ENCODE results near the gene CADM2. TPM values are rescaled to one million over a fixed set of nuclear protein-coding genes. Genes with fewer than 3 reads are reported as not detected.

CADM2 gene
- total and polyA plus RNA-seq, 12 donors = 0.12 to 3.0 (median 0.62) TPM

DNA sequence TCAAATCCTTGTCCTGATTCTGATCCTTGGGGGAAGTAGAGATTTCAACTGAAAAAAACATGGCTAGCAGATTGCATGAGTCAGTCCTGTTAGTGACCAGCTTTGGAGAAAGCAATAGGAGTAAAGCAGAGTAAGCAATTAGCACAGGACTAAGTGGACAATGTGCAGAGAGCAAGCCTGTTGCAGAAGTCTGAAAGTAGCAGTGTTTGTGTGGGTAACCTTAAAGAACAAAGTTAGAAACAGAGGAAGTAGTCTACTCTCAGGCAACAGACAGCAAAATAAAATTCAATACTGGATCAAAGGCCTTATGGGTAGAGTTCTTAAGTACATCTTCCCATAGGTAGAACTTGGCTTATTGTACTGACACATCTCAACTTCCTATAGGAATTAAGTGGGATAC lies 916.8 kb downstream of the CADM2 start:
- no peaks in the 10 kb centered on the region for H3K27me3 ChIP-seq
- peaks cover 0 to under 1% (median 0%) of the 10 kb centered on the region in 11 donors for H3K9me3 ChIP-seq
- H3K36me3 ChIP-seq = no peaks in the 10 kb centered on the region
- H3K27ac ChIP-seq = no peak overlapping the region
- no peak for ATAC-seq
- no peak overlapping the region for H3K4me3 ChIP-seq
- no peak for DNase-seq
- no peak for TF ChIP-seq CTCF (IDR thresholded peaks at IDR 0.05)
- intact Hi-C loops (cut with DNase I) = no loop called here
- H3K4me1 ChIP-seq = no peaks in the 10 kb centered on the region

GRCh38 chr3:85877631-85878030 lies 918.8 kb downstream of the CADM2 start:
- H3K4me1 ChIP-seq = no peaks in the 10 kb centered on the region
- no peak for ATAC-seq
- intact Hi-C loops (cut with DNase I) = no loop called here

GRCh38 chr3:85881833-85882393 lies 923.1 kb downstream of the CADM2 start:
- intact Hi-C loops (cut with DNase I) = no loop called here
- Histone ChIP-seq H3K4me1 (no peaks in the 10 kb centered on the region), H3K27me3 (no peaks in the 10 kb centered on the region), H3K9me3 (peaks cover 0 to 10% (median 0%) of the 10 kb centered on the region in 11 donors), H3K4me3 (no peak overlapping the region), H3K36me3 (no peaks in the 10 kb centered on the region), H3K27ac (no peak overlapping the region)
- ATAC-seq (no peak), DNase-seq (no peak)
- TF ChIP-seq CTCF (IDR thresholded peaks at IDR 0.05) = no peak
- WGBS, 2 donors = 81 to 87% methylated on average over 6 of the region's 6 CpGs

More at GRCh38 chr3:85877631-85878030, 918.8 kb downstream of the CADM2 start:
- H3K9me3 ChIP-seq = peaks cover 0 to 10% (median 0%) of the 10 kb centered on the region in 11 donors
- H3K27ac ChIP-seq = no peak overlapping the region
- TF ChIP-seq CTCF (IDR thresholded peaks at IDR 0.05) = no peak
- no peaks in the 10 kb centered on the region for H3K36me3 ChIP-seq
- H3K27me3 ChIP-seq = no peaks in the 10 kb centered on the region
- no peak overlapping the region for H3K4me3 ChIP-seq
- no peak for DNase-seq

DNA sequence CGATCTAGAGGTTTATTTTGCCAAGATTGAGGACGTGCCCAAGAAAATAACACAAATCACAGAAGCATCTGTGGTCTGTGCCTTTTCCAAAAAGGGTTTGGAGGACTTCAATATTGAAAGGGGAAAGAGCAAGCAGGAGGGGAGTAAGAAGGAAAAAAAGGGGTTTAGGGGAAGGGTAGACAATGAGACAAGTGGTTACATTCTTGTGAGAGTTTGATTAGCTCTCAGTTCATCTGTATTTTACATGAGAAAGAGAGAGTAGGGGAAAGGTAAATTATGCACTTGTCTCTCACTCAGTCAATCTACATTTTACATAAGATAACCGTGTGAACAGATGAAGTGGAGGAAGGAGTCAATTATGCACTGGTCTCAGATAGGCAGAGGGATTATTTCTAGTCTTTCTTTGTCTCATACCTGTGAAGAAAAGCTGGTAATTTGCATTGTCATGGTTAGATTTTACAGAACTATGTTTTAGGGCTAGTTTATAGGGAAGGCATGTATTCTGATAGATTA lies 931.3 kb downstream of the CADM2 start:
- H3K9me3 ChIP-seq = peaks cover 0 to 7% (median 0%) of the 10 kb centered on the region in 11 donors
- no peaks in the 10 kb centered on the region for H3K4me1 ChIP-seq
- DNase-seq (no peak), ATAC-seq (no peak)
- no peaks in the 10 kb centered on the region for H3K36me3 ChIP-seq
- TF ChIP-seq CTCF (IDR thresholded peaks at IDR 0.05) = no peak
- no peak overlapping the region for H3K27ac ChIP-seq
- 48 to 50% methylated on average over 3 of the region's 3 CpGs for WGBS, 2 donors
- H3K4me3 ChIP-seq = no peak overlapping the region
- intact Hi-C loops (cut with DNase I) = loop anchor here in 1 of 10 donors (10.0 kb wide), 1 partner anchor 55 kb away; no protein-coding TSS in a partner anchor
- H3K27me3 ChIP-seq = peaks cover 0 to 5% (median 0%) of the 10 kb centered on the region in 7 donors
